Left forelimb (tissue), 1 donor: ENCODE measurements around the gene LRRC23.

ENCODE experiments used
- DNase-seq: peaks from one replicate; pipeline ENCODE4 v3.0.0-alpha.2; 2018; ENCODE audit warnings: low spot score

Gene LRRC23

DNA sequence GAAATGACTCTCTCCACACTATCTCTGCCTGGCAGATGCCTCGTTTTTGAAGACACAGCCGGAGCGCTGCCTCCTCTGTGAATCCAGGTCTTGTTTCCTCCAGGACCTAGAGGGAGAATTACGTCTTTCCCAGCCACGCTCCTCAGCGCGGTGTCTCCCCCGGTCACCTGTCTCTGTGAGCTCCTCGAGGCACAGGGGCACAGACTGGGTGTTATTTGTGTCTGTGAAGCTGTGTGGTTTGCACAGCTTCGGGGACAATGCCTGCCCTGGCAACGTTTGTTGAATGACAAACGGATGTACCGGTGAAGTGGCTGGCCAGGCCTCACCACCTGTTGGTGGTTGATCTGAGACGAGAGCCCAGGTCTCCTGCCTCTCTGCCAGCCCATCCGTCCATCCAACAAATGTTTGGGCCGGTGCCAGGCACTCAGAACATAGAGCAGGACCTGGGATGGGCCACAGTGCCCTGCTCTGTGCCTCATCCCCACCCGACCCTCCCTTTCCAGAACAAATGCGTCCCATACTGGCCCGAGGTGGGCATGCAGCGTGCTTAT, 52.6 kb downstream of the LRRC23 start:
- DNase-seq, result no peak

DNA sequence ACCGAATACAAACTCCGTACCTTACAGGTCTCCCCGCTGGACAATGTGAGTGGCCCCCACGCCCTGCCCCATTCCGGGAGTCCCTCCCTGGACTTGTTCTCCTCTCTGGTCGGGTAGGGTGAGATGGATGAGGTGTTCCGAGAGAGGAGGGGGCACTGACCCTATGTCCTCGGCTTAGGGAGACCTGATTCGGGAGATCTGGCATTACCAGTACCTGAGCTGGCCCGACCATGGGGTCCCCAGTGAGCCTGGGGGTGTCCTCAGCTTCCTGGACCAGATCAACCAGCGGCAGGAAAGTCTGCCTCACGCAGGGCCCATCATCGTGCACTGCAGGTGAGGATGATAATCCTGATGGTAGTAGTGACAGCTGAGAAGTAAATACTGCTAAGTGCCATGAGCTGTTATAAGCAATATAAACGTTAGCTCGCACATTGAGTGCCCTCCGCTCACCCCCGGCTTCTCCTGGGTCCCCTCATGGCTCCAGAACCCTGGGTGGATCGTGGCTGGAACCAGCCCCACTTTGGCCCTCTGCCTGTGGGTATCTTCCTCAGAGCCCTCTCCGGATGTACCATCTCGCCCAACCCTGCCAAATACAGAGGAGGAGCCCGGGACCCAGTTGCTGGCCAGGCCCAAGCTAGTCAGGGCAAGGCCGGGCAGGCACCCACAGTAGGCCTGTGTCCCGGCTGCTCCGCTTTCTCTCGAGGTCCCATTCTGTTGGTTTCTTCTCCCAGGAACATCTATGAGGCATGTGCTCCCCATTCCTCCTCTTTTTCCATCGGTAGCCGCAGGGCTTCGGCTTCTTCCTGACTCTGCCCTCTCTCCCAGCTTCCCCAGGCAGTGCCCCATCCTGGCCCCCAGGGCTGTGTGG, 53.4 kb downstream of the LRRC23 start:
- no peak for DNase-seq

DNA sequence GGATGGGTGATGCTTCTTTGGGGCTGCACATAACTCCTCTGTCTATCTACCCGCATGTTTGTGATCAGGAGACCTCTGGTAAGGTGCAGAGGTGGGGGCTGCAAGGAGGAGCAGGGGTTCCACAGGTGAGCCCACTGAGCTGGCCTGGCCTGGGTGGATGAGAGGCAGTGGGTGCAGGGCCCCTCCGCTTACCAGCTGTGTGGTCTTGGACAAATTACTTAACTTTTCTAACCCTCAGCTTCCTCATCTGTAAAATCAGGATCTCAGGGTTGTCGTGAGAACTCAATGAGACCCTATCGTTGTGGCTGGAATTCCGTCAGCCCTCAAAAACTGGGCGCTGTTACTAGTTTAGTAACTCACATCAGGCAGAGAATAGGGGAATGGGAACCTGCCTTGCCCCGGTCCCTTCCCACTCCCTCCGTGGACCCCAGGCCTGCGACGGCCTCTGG, 54.0 kb downstream of the LRRC23 start:
- no peak for DNase-seq

DNA sequence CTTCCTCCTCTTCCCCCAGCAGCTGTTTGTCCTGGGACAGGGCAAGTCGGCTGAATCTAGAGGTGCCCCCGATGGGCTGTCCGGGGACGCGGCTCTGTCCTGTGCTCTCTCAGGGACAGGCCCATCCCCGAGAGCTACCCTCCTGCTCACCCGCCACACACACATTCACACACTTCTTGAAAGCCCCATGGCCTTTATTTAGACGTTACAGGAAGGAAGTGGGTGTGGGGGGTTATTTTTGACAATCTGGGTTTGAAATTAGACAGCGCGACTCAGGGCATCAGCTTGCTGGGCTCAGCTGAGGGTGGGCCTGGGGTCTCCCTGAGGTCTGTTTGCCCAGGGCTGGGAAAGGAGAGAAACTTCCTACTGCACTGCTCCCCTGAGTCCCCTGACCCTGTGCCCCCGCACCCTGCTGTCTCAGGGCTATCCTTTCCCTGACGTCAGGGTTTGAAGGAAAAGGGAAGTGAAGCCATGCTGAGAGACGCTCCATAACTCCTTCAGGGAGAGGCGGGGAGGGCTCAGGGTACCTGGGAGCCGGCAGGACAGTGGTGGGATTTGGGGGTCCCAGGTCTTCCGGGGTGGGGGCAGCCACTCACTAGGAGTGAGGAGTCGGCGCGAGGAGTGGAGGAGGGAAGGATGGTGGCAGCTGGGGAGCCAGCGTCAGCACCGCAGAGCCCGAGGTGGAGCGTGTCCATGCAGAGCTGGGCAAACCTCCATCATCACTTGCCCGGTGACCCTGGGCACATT, 54.6 kb downstream of the LRRC23 start:
- DNase-seq, result no peak

DNA sequence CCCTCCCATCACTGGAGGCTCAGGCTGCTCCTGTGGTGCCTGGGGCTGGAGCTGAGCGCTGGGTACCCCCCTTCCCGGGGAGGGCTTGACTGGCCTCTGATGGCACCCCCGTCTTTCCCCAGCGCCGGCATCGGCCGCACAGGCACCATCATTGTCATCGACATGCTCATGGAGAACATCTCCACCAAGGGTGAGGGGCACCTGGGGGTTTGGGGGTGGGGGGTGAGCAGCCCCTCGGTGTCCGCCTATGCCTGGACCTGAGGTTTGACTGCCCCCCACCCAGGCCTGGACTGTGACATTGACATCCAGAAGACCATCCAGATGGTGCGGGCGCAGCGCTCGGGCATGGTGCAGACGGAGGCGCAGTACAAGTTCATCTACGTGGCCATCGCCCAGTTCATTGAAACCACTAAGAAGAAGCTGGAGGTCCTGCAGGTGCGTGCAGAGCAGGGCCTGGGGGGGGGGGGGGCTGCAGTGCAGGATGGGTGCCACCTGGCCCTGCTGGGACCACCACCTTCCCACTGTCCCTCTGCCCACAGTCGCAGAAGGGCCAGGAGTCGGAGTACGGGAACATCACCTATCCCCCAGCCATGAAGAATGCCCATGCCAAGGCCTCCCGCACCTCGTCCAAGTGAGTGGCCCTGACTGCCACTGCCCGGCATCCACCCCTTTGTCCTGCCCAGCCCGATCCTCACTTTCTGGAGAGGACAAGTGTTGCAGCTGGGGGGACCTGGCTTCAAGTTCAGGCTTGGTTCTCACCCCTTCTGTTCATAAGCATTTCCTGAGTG, 55.4 kb downstream of the LRRC23 start:
- DNase-seq, result no peak

DNA sequence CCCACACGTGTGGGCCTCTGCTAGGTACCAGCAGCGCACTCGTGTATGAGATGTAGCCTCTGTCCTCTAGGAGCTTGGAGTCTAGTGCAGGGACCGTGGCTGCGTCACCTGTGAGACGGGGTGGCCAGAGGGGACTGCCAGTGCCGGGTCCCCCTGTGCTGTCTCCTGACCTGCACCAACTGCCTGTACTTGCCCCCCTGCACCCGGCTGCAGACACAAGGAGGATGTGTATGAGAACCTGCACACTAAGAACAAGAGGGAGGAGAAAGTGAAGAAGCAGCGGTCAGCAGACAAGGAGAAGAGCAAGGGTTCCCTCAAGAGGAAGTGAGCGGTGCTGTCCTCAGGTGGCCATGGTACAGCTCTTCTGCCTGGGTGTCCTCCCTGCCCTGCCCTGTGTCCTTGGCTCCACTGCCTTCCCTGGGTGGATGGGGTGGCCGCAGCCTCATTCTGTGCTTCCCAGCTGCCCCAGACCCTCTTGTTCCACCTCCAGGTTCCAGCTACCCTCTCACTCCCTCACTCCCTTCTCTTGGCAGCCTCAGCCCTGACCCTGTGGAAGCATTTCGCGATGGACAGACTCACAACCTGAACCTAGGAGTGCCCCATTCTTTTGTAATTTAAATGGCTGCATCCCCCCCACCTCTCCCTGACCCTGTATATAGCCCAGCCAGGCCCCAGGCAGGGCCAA, 56.1 kb downstream of the LRRC23 start:
- DNase-seq, result no peak

DNA sequence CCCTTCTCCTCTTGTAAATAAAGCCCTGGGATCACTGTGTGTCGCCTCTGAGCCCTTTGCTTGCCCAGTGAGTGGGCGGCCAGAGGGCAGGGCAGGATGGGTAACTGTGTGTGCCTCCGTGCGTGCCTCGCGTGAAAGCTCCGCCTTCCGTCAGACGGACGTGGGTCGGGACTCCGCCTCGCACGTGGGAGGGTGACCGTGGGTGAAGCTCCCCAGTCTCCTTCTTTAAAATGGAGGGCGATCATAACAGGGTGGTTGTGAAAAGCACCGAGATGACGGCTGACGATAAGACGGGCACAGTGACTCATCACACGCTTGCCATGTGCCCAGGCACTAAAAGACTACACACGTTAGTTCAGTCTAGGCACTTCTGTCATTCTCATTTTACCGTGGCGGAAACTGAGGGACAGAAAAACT, 56.7 kb downstream of the LRRC23 start:
- no peak for DNase-seq

DNA sequence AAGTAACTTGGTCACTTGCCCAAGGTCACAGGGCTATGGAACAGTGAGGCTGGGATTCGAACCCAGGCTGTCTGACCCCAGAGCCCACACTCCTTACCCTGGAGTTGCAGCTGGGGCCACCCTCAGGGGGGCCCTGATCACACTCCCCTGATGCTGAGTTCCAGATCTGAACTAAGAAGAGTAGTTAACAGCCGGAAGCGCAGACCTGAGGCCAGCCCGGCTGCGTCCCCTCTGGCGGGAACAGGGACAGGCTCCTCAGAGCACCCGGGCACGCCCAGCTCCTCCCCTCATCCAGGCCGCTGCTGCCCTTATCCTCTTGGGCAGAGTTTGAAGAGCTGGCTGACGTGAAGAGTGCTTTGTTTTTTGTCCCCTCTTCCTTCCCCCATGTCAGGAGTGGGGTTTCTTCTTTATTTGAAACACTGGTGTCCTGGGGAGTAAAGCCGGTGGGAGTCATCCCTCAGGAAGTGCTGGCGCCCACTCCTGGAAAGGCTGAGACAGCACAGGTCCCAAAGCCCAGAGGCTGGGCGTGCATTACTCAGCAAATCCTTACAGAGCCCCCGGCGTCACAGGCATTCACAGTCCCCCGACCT, 57.2 kb downstream of the LRRC23 start:
- DNase-seq, result no peak

DNA sequence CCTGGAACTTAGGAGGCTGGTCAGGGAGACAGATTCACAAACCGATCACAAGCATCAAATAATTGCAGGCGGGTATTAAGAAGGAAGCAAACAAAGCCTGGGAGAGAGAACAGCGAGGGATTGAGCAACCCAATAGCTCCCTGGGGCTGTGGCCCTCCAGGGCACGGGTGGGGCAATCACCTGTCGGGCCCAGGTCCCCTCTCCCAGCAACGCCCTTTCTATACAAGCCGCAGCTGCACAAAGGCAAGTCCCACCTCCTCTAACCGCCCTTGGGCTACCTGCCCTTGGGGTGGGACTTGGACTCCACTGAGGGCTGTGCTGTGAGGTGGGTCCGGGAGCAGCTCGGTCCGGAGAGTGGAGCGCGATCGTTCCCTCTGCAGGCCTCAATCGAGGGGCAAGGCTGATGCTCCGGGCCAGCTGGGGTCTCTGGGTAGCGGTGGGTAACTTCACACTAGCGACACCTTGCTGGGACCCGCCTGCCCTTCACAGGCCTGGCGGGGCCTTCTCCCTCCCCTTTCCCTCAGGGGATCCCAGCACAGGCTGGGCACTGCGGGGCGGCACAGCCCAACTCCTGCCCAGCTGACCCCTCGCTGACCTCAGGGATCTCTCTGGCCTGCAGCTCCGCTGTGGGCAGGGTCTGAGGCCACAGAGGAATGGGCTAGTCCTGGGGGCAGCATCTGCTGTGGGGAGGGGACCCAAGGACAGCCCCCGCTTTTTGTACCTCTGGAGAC, 57.8 kb downstream of the LRRC23 start:
- DNase-seq, result no peak

DNA sequence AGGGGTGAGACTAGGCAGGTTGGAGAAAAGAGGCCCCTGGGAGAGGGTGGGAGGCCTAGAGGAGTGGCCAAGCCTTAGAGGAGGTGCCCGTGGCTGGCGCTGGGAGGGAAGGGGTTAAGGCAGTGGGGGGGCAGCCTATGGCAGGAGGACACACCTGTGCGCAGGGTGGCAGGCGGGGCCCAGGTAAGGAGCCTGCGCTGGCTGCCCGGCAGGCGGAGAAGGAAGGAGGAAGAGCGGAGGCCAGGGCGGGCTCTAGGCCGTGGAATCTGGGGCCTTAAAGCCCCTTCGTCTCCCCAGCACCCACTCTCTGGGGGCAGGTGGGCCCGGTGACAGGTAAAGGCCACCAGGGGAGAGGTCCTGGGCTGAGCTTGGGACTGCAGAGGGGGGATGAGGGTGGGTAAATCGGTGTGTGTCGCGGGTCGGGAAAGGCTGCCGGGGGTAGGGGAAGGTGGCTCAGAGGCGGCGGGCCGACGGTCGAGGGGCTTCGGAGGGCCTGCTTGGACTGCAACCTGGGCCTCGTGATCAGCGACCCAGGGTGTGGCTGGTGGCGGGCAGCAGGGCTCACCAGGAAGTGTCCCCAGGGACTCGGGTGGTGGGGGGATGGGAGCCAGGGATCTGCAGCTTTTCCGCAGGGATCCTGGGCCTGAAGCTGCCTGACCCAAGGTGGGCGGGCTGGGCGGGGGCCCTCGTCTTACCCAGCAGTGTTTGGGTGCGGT, 58.6 kb downstream of the LRRC23 start:
- DNase-seq, result no peak
